Cardiac fibroblast (primary cell): ENCODE measurements around the gene CORO2A.

ENCODE experiments used
- DNase-seq, 2 donors: peaks; one replicate each; pipeline versions ENCODE4 v3.0.0 to v3.0.0-alpha.2; 2010; ENCODE audit warnings: low read depth in 2 of 2
- H3K4me3 ChIP-seq, 2 donors: replicated peaks in 1 of 2; 1 replicate in 1 of 2; 2 replicates in 1 of 2; pipeline ENCODE4 v1.5.1; 2011; ENCODE audit warnings: low read depth in 2 of 2, low read length in 2 of 2, mild to moderate bottlenecking in 2 of 2, moderate library complexity in 1 of 2
- TF ChIP-seq, protein P1 (sequence below): IDR thresholded peaks from one replicate; pipeline ENCODE4 v1.5.1; 2011; ENCODE audit warnings: low read depth, mild to moderate bottlenecking, low read length, inconsistent platforms

CORO2A gene

GRCh38 chr9:98220911-98221310 lies 28.5 kb upstream of the CORO2A start:
- no peak overlapping the region for H3K4me3 ChIP-seq
- DNase-seq, result no peak
- TF ChIP-seq, protein P1, sequence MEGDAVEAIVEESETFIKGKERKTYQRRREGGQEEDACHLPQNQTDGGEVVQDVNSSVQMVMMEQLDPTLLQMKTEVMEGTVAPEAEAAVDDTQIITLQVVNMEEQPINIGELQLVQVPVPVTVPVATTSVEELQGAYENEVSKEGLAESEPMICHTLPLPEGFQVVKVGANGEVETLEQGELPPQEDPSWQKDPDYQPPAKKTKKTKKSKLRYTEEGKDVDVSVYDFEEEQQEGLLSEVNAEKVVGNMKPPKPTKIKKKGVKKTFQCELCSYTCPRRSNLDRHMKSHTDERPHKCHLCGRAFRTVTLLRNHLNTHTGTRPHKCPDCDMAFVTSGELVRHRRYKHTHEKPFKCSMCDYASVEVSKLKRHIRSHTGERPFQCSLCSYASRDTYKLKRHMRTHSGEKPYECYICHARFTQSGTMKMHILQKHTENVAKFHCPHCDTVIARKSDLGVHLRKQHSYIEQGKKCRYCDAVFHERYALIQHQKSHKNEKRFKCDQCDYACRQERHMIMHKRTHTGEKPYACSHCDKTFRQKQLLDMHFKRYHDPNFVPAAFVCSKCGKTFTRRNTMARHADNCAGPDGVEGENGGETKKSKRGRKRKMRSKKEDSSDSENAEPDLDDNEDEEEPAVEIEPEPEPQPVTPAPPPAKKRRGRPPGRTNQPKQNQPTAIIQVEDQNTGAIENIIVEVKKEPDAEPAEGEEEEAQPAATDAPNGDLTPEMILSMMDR, result no peak

DNA sequence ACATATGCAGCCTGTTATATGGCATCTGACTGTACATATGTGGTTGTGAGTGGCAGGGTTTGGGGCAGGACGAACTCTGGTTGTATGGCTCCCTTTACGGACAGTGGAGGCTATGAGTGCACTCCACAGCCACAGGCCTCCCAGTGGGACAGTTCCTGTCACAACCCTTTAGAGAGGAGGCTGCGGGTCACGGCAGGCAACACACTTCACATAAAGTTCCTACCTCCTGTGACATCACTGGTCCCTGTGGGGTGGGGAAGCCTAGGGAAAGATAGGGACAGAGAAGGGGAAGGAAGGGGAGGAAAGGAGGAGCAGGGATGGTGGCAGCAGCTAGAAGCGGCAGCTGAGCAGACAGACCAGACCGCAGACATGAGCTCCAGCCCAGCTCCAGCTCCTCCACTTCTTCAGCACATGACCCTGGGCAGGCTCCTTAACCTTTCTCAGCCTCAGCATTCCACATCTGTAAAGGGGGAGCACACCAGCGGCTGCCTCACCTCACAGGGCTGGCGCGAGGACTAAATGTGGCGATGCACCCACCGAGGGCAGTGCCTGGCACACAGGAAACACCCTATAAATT lies 27.4 kb upstream of the CORO2A start:
- DNase-seq, result no peak
- TF ChIP-seq, protein P1, result no peak
- H3K4me3 ChIP-seq, result no peak overlapping the region

GRCh38 chr9:98219364-98219716 lies 26.9 kb upstream of the CORO2A start:
- no peak for DNase-seq
- no peak overlapping the region for H3K4me3 ChIP-seq
- TF ChIP-seq, protein P1, result no peak

DNA sequence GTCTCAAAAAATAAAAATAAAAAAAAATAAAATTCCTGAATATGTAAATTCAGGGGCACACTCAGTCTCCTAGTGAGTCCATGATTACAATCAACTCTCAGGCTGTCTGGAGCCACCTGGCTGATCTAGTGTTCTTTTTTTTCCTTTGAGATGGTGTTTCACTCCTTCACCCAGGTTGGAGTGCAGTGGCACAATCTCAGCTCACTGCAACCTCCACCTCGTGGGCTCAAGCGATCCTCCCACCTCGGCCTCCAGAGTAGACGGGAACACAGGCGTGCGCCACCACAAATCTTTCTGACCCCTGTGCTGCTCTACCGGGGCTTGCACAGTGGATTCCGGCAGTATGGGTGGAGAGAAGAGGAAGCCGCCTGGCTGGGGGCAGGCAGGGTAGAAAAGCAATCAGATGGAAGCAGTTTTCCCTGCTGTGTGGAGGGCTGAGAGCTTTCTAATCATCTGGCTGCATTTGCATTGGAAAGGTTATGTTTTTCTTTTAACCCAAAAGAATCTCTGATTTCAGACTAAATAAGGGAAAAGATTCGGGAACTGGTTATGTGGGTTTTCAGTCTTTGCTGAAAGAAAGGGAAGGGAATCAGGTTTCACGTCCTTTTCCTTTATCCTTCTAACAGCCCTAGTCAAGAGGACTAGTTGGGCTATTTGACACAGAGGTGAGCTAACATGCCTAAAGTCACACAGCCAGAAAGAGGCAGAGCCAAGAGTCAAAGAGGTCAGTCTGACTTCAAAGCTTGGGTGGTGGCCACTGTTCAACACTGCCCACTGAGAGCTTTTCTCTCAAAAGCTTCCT lies 26.3 kb upstream of the CORO2A start:
- H3K4me3 ChIP-seq, result no peak overlapping the region
- TF ChIP-seq, protein P1, result no peak
- no peak for DNase-seq

DNA sequence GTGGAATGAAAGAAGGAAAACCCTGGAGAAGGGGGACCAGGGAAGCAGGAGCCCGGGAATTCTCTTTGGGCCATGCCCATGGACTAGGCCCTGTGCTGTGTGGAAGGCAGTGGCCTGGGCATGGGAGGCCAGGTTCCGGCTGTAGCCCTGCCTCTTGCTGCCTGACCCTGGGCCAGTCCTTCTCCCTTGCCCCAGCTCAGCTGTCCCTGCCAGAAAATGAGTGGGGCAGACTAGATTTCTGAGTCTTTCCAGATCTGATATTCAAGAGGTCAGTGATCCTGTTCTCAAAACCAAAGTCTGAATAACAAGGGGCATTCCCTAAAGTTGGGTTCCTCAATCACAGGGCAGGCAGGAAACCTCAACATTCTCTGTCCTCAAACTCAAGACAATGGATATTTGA lies 24.8 kb upstream of the CORO2A start:
- TF ChIP-seq, protein P1, result no peak
- H3K4me3 ChIP-seq, result no peak overlapping the region
- no peak for DNase-seq

GRCh38 chr9:98216391-98216790 lies 24.0 kb upstream of the CORO2A start:
- TF ChIP-seq, protein P1, result no peak
- no peak for DNase-seq
- no peak overlapping the region for H3K4me3 ChIP-seq
